ENCODE results near the gene TNNT3. TPM values are rescaled to one million over a fixed set of nuclear protein-coding genes. Genes with fewer than 3 reads are reported as not detected.

Gene TNNT3
- total RNA-seq, 2 experiments from 2014 or later = 4.7 to 6.2 TPM

- intact Hi-C loops (cut with micrococcal nuclease; ENCODE audit: unreplicated experiment) = loop anchor here (10.0 kb wide), 1 partner anchor 232 kb away; the partner anchor contains the start of gene KRTAP5-6
- Histone ChIP-seq H3K9me2 (ENCODE audit: insufficient read depth, low read length) (no peaks in the 10 kb centered on the region), H4K20me1 (ENCODE audit: insufficient read depth, low read length) (no peaks in the 10 kb centered on the region), H2AFZ (ENCODE audit: low read length) (no peak overlapping the region), H3K4me1 (ENCODE audit: insufficient read depth, low read length, poor library complexity, severe bottlenecking) (no peaks in the 10 kb centered on the region), H3K4me3 (ENCODE audit: low read depth, low read length, poor library complexity, severe bottlenecking) (no peak overlapping the region), H3K4me2 (ENCODE audit: low read length) (no peak overlapping the region), H3K36me3 (ENCODE audit: insufficient read depth, low read length) (no peaks in the 10 kb centered on the region), H3K79me2 (ENCODE audit: insufficient read depth, low read depth, low read length) (no peaks in the 10 kb centered on the region), H3K27ac (ENCODE audit: low read depth, low read length, poor library complexity, severe bottlenecking) (no peak overlapping the region), H3K9me3 (ENCODE audit: low read length) (no peaks in the 10 kb centered on the region)
- no TSS peak for BruUV-seq (replicated peaks)
- no peak for DNase-seq (ENCODE audit: low spot score)
- no peak for TF ChIP-seq EZH2phosphoT487 (IDR thresholded peaks at IDR 0.05; ENCODE audit: borderline replicate concordance, low read depth, low read length)
- TF ChIP-seq CTCF (conservative IDR thresholded peaks at IDR 0.05; ENCODE audit: low read length) = no peak
- POLR2A ChIA-PET = no interaction called here
- CTCF ChIA-PET (ENCODE audit: unreplicated experiment) = interaction anchor here (0.8 kb wide), 1 partner anchor 69 kb away, joined by 3 read pairs; no protein-coding TSS in a partner anchor
These were observed 7.7 kb downstream of the TNNT3 start for GRCh38 chr11:1927026-1927847.

DNA sequence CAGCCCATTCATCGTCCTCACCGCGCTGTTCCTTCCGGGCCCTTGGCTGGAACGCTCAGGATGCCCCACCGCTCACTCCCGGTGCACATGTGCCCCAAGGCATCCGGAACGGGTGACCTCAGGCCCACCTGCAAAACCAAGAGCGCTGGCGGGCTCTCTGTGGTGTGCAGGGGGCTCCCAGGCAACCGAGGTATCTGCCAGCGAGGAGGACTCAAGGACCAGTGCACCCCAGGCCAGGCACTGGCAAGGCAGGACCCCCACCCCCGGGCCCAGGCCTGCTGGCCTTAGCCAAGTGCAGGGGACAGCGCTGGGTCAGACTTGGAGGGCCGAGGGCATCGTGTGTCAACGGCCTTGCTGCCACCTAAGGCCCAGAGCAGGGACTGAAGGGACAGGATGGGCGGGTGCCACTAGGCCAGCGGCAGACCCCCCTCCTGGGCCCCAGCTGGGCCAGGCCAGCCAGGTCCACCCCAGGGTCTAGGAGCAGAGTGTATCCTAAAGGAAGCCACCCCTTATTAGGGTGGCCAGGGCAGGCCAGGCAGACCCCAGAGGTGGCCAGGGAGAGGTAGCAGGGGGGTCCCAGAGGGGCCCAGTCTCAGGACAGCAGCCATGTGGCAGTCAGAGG is 8.5 kb downstream of the TNNT3 start:
- ChIA-PET CTCF (ENCODE audit: unreplicated experiment) (no interaction called here), POLR2A (no interaction called here)
- no peaks in the 10 kb centered on the region for H3K9me3 ChIP-seq (ENCODE audit: low read length)
- no peak overlapping the region for H2AFZ ChIP-seq (ENCODE audit: low read length)
- no peaks in the 10 kb centered on the region for H4K20me1 ChIP-seq (ENCODE audit: insufficient read depth, low read length)
- no peaks in the 10 kb centered on the region for H3K79me2 ChIP-seq (ENCODE audit: insufficient read depth, low read depth, low read length)
- BruUV-seq (replicated peaks) = no TSS peak
- no peaks in the 10 kb centered on the region for H3K9me2 ChIP-seq (ENCODE audit: insufficient read depth, low read length)
- H3K4me1 ChIP-seq (ENCODE audit: insufficient read depth, low read length, poor library complexity, severe bottlenecking) = no peaks in the 10 kb centered on the region
- no peak for TF ChIP-seq EZH2phosphoT487 (IDR thresholded peaks at IDR 0.05; ENCODE audit: borderline replicate concordance, low read depth, low read length)
- TF ChIP-seq CTCF (conservative IDR thresholded peaks at IDR 0.05; ENCODE audit: low read length) = no peak
- H3K4me2 ChIP-seq (ENCODE audit: low read length) = no peak overlapping the region
- intact Hi-C loops (cut with micrococcal nuclease; ENCODE audit: unreplicated experiment) = loop anchor here (10.0 kb wide), 1 partner anchor 233 kb away; the partner anchor contains the start of gene KRTAP5-6
- DNase-seq (ENCODE audit: low spot score) = no peak
- no peaks in the 10 kb centered on the region for H3K36me3 ChIP-seq (ENCODE audit: insufficient read depth, low read length)
- H3K27ac ChIP-seq (ENCODE audit: low read depth, low read length, poor library complexity, severe bottlenecking) = no peak overlapping the region
- H3K4me3 ChIP-seq (ENCODE audit: low read depth, low read length, poor library complexity, severe bottlenecking) = no peak overlapping the region
